HCT116 (cell line): ENCODE results near the gene RPS27A.

Experiments
- CBX3 ChIP-seq: IDR thresholded peaks from 2 replicates; pipeline ENCODE4 v1.6.1; 2012; ENCODE audit warnings: low read depth
- CEBPB ChIP-seq: IDR thresholded peaks from 2 replicates; pipeline ENCODE4 v1.6.1; 2012; ENCODE audit warnings: low read depth
- JUND ChIP-seq: IDR thresholded peaks from 2 replicates; pipeline ENCODE4 v1.6.1; 2012
- POLR2A ChIP-seq: IDR thresholded peaks from 2 replicates; pipeline ENCODE4 v1.7.0; 2011; ENCODE audit warnings: borderline replicate concordance; ENCODE audit not compliant: insufficient read depth, insufficient read length; ENCODE audit errors: extremely low read depth
- RAD21 ChIP-seq: IDR thresholded peaks from 2 replicates; pipeline ENCODE4 v1.6.1; 2012; ENCODE audit warnings: low read depth, mild to moderate bottlenecking
- ZFX ChIP-seq: fragments of 450-650 bp; IDR thresholded peaks from 2 replicates; pipeline ENCODE4 v1.6.1; 2017
- ZNF274 ChIP-seq: fragments of 200-500 bp; sonication (Bioruptor generic); IDR thresholded peaks from 2 replicates; pipeline ENCODE4 v1.6.1; 2014; ENCODE audit warnings: mild to moderate bottlenecking, low read depth, low read length, inconsistent platforms
- TF ChIP-seq, protein P1 (sequence below), 3 experiments: fragments of 200-600 bp in 1 of 3; sonication (generic) in 1 of 3; IDR thresholded peaks in 2 of 3; conservative IDR thresholded peaks in 1 of 3; 2 replicates each; pipeline ENCODE4 v1.5.1; 2012 to 2017; ENCODE audit warnings: low read depth in 2 of 3, low read length in 2 of 3, antibody characterized with exemption in 1 of 3, borderline replicate concordance in 1 of 3, control low read depth in 1 of 3, mild to moderate bottlenecking in 1 of 3, mixed read lengths in 1 of 3, mixed run types in 1 of 3, moderate library complexity in 1 of 3; ENCODE audit not compliant: insufficient read depth in 1 of 3
- TF ChIP-seq, protein P2 (sequence below): IDR thresholded peaks from 2 replicates; pipeline ENCODE4 v1.6.1; 2012; ENCODE audit warnings: low read depth

DNA sequence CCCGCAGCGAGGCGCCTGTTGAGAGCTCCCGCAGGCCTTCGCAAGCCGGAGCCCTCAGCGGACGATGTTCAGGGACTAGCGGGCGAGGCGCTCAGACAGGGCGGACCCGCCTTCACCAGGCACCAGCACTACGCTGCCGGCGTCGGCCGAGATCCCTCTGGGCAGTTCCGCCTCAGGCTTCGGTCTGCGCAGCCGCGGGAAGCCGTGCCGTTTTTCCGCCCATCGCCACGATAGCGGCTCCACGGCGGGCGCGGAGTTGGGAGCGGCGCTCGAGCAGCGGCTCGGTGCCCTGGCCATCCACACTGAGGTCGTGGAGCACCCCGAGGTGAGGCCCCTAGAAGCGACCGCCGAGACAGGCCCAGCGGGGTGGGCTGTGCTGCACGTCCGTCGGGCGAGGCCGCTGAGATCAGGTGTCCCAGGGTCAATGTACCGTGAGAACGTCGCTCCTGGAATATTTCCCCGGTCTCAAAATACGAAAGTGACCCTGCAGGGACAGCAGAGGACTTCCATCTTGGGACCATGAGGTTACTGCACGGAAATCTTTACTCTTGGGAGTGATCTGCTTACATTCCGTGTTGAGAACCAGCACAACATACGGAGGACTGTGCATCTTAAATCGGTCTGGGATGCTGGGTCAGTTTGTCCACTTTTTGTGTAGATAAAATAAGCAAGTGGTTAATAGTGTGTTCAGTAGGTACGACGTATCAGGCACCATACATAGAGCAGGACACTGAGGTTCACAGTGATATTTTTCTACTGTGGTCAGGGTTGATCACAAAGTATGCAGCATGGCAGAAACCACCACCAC, 49.8 kb downstream of the RPS27A start:
- TF ChIP-seq, protein P1, sequence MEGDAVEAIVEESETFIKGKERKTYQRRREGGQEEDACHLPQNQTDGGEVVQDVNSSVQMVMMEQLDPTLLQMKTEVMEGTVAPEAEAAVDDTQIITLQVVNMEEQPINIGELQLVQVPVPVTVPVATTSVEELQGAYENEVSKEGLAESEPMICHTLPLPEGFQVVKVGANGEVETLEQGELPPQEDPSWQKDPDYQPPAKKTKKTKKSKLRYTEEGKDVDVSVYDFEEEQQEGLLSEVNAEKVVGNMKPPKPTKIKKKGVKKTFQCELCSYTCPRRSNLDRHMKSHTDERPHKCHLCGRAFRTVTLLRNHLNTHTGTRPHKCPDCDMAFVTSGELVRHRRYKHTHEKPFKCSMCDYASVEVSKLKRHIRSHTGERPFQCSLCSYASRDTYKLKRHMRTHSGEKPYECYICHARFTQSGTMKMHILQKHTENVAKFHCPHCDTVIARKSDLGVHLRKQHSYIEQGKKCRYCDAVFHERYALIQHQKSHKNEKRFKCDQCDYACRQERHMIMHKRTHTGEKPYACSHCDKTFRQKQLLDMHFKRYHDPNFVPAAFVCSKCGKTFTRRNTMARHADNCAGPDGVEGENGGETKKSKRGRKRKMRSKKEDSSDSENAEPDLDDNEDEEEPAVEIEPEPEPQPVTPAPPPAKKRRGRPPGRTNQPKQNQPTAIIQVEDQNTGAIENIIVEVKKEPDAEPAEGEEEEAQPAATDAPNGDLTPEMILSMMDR (IDR thresholded peaks at IDR 0.05 in 2 of 3, conservative IDR thresholded peaks at IDR 0.05 in 1 of 3; ENCODE audit: borderline replicate concordance in 1 of 3, insufficient read depth in 1 of 3, low read depth in 2 of 3, low read length in 2 of 3) = no peak
- no peak for TF ChIP-seq JUND
- no peak for TF ChIP-seq CBX3
- TF ChIP-seq ZNF274 = no peak
- TF ChIP-seq, protein P2, sequence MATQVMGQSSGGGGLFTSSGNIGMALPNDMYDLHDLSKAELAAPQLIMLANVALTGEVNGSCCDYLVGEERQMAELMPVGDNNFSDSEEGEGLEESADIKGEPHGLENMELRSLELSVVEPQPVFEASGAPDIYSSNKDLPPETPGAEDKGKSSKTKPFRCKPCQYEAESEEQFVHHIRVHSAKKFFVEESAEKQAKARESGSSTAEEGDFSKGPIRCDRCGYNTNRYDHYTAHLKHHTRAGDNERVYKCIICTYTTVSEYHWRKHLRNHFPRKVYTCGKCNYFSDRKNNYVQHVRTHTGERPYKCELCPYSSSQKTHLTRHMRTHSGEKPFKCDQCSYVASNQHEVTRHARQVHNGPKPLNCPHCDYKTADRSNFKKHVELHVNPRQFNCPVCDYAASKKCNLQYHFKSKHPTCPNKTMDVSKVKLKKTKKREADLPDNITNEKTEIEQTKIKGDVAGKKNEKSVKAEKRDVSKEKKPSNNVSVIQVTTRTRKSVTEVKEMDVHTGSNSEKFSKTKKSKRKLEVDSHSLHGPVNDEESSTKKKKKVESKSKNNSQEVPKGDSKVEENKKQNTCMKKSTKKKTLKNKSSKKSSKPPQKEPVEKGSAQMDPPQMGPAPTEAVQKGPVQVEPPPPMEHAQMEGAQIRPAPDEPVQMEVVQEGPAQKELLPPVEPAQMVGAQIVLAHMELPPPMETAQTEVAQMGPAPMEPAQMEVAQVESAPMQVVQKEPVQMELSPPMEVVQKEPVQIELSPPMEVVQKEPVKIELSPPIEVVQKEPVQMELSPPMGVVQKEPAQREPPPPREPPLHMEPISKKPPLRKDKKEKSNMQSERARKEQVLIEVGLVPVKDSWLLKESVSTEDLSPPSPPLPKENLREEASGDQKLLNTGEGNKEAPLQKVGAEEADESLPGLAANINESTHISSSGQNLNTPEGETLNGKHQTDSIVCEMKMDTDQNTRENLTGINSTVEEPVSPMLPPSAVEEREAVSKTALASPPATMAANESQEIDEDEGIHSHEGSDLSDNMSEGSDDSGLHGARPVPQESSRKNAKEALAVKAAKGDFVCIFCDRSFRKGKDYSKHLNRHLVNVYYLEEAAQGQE = no peak
- TF ChIP-seq RAD21 = no peak
- no peak for TF ChIP-seq CEBPB
- TF ChIP-seq ZFX = peak; percentile 33; the same call in 1 of the 2 replicates
- TF ChIP-seq POLR2A = no peak
